Natural killer cell (primary cell): ENCODE measurements around the gene POM121. TPM values are rescaled to one million over a fixed set of nuclear protein-coding genes. Genes with fewer than 3 reads are reported as not detected.
"Not testable (repeated sequence)": the region's sequence is repeated elsewhere in the genome, so short reads cannot be mapped to it uniquely, and the experiment has no call there.

Experiments
- ATAC-seq, 3 donors: fragments of 150-1000 bp in 2 of 3; fragments of 200-7000 bp in 1 of 3; cut with Tn5 transposase; 1 replicate in 1 of 3; 2 replicates in 2 of 3; pipeline ENCODE4 v1.10.0; 2021; ENCODE audit warnings: mild to moderate bottlenecking in 2 of 3, moderate library complexity in 2 of 3
- DNase-seq, 2 donors: peaks; one replicate each; pipeline versions ENCODE4 v3.0.0 to v3.0.0-alpha.2; 2013 to 2021; ENCODE audit warnings: mixed read lengths in 1 of 2
- H3K27ac ChIP-seq: one replicate; pipeline ENCODE4 v1.5.1; 2013; ENCODE audit warnings: mild to moderate bottlenecking, low read length
- H3K27me3 ChIP-seq: one replicate; pipeline ENCODE4 v1.6.1; 2013; ENCODE audit warnings: low read length; ENCODE audit not compliant: control insufficient read depth, insufficient read depth
- H3K36me3 ChIP-seq: one replicate; pipeline ENCODE4 v1.6.1; 2013; ENCODE audit warnings: low read length; ENCODE audit not compliant: control insufficient read depth, insufficient read depth
- H3K4me1 ChIP-seq: one replicate; pipeline ENCODE4 v1.6.1; 2013; ENCODE audit warnings: low read length; ENCODE audit not compliant: control insufficient read depth, insufficient read depth
- H3K4me3 ChIP-seq: one replicate; pipeline ENCODE4 v1.5.1; 2013; ENCODE audit warnings: low read length
- H3K9me3 ChIP-seq: one replicate; pipeline ENCODE4 v1.6.1; 2013; ENCODE audit warnings: low read length; ENCODE audit not compliant: control insufficient read depth, insufficient read depth
- H3K27ac Mint-ChIP-seq, 2 donors: one replicate each; pipeline ENCODE4 v1.8.0; 2022; ENCODE audit warnings: mild to moderate bottlenecking in 2 of 2, mixed read lengths in 2 of 2, moderate library complexity in 1 of 2
- H3K27me3 Mint-ChIP-seq, 2 donors: one replicate each; pipeline ENCODE4 v1.8.0; 2022; ENCODE audit warnings: low read depth in 2 of 2, mixed read lengths in 2 of 2
- H3K36me3 Mint-ChIP-seq: one replicate; pipeline ENCODE4 v1.8.0; 2022; ENCODE audit warnings: mixed read lengths
- H3K4me1 Mint-ChIP-seq, 2 donors: one replicate each; pipeline ENCODE4 v1.8.0; 2022; ENCODE audit warnings: mixed read lengths in 2 of 2
- H3K4me3 Mint-ChIP-seq: one replicate; pipeline ENCODE4 v1.8.0; 2022; ENCODE audit warnings: mild to moderate bottlenecking, moderate library complexity, mixed read lengths
- H3K9me3 Mint-ChIP-seq, 2 donors: one replicate each; pipeline ENCODE4 v1.8.0; 2022; ENCODE audit warnings: mixed read lengths in 2 of 2
- WGBS: methylation state at CpG from one replicate; pipeline ENCODE4 v1.1.7; 2013; ENCODE audit warnings: missing lambda C conversion rate; ENCODE audit not compliant: insufficient coverage; 5-methylcytosine and 5-hydroxymethylcytosine counted together
- intact Hi-C: fragments of 100-400 bp; cut with micrococcal nuclease; formaldehyde crosslinking; loops from one replicate; pipeline ENCODE4 v1.14.2; 2022
- total RNA-seq, 4 donors: library from RNA; stranded (reverse); fragments of 120-200 nt in 1 of 4; gene quantifications; one replicate each; pipeline versions ENCODE4 v1.2.3 to v1.2.4, GENCODE V29; 2013 to 2022

Gene POM121
- total RNA-seq, 3 donors from 2014 or later (not counting 1 experiment from before 2014, with no cell fraction given), result 80.9 to 103 (median 82.6) TPM

DNA sequence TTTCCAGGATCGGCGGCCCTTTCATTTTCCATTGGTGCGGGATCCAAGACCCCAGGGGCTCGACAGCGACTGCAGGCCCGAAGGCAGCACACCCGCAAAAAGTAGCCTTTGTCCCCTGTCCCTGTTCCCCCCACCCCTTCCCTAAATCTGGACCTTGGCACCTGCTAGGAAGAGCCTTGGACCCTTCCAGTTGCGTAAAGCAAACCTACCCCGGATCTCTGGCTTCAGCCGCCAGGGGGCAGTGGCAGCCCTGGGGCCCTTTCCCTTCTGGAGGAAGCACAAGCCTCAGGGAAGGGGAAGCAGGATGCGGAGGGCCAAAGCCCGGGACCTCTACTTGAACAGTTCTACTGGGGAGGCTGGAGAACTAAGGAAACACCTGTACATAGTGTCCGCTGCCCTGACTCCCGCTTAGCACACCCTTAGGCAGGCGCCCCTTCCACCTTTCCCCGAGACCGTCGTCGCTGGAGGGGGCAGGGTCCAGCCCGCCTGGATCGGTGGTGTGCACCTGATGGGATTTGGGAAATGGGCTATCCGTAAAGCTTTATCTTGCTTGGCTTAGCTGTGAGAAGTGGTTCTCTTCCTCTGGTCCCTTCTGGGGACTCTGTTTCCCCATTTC is 21.3 kb downstream of the POM121 start:
- not testable (repeated sequence) for DNase-seq
- WGBS, result 95% methylated on average over 17 of the region's 22 CpGs

DNA sequence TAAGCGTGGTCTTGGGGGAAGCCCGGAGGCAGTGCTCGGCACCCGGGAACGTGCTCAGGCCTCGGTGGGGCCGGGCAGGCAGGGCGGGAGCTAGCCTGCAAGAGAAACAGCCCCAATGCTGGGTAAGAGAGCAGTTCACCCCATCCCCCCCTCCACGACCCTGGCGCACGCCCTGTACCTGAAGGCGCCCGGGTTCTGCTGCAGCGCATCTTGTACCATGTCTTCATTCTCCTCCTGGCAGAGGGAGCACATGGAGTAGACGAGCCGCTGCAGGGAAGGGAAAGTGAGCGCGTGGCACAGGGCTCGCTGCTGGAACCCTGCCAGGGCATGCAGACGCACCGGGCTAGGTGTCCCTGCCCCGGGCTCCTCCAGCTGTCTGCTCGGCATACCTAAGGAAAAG is 23.8 kb downstream of the POM121 start:
- ATAC-seq, H3K4me1 ChIP-seq, H3K27ac Mint-ChIP-seq, H3K9me3 ChIP-seq, H3K27ac ChIP-seq, intact Hi-C loops, H3K4me1 Mint-ChIP-seq, H3K4me3 ChIP-seq, H3K36me3 Mint-ChIP-seq, H3K27me3 Mint-ChIP-seq, H3K9me3 Mint-ChIP-seq, H3K27me3 ChIP-seq, H3K4me3 Mint-ChIP-seq, DNase-seq, H3K36me3 ChIP-seq: not testable (repeated sequence)
- 98% methylated on average over 15 of the region's 23 CpGs for WGBS

More for the DNA sequence above, 21.3 kb downstream of the POM121 start:
- H3K36me3 ChIP-seq, H3K27me3 Mint-ChIP-seq, H3K27ac Mint-ChIP-seq, H3K4me3 ChIP-seq, H3K36me3 Mint-ChIP-seq, H3K9me3 Mint-ChIP-seq, H3K27me3 ChIP-seq, ATAC-seq, intact Hi-C loops, H3K9me3 ChIP-seq, H3K27ac ChIP-seq, H3K4me3 Mint-ChIP-seq: not testable (repeated sequence)
- peaks cover 13% of the 10 kb centered on the region for H3K4me1 ChIP-seq
- peaks cover 5 to 22% of the 10 kb centered on the region in 2 donors for H3K4me1 Mint-ChIP-seq

DNA sequence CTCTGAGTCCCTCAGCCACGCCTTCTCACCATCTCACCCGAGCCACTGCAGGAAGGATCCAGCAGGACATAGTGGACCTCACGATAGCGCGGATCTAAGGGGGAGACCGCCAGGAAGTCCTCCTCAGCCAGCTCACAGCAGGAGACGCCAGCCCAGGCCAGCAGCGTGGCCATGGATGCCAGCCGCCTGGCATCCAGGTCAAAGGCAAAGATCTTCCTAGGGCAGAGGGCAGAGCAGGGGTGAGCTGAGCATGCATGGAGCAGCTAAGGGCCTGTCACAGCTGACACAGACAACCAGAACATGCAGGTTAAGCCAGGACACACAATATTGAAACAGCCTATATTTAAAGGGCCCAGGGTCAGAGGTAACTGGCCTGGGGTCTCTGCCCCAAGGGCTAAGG is 24.4 kb downstream of the POM121 start:
- H3K27ac Mint-ChIP-seq, H3K4me1 ChIP-seq, H3K27me3 ChIP-seq, H3K4me1 Mint-ChIP-seq, H3K9me3 ChIP-seq, H3K27me3 Mint-ChIP-seq, H3K36me3 Mint-ChIP-seq, ATAC-seq, DNase-seq, intact Hi-C loops, H3K27ac ChIP-seq, H3K36me3 ChIP-seq, H3K9me3 Mint-ChIP-seq, H3K4me3 Mint-ChIP-seq, H3K4me3 ChIP-seq: not testable (repeated sequence)
- 88% methylated on average over 6 of the region's 9 CpGs for WGBS

DNA sequence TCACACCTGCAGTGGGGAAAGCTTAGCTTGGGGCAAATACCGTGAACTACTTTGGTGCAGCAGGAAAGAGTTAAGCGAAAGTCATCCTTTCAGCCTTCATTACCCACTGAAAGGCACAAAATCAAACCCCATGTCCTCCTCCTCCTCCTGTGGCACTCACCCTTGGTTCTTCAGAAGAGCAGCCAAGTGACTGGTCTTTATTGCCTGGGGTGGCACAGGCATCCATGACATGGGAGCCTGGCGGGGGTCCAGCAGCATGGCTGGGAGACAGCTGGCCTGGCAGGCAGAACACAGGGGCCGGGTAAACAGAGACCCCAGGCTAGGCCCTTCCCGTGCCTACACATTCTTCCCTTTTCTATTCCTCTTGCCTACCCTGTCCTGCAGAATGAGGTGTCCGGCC is 24.8 kb downstream of the POM121 start:
- H3K4me3 Mint-ChIP-seq, result not testable (repeated sequence)

DNA sequence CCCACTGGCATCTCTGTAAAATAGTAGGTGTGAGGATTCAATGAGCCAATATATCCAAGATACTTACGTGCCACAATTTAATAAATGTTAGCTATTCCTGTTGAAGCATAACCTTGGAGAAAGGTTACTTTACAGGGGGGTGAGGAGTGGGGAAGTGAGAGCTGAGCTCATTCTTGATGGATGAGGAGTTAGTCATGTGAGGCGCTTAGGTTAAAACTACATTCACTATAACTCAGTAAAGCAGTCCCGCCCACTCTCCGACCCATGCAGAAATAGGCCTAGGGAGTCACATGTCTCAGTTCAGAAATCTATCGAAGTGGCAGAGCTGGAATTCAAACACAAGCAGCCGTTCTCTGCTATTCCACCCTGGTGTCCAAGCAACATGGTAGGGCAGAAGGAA is 25.5 kb downstream of the POM121 start:
- H3K4me1 Mint-ChIP-seq, H3K27ac ChIP-seq, H3K36me3 Mint-ChIP-seq, ATAC-seq, DNase-seq, H3K9me3 ChIP-seq, H3K27me3 Mint-ChIP-seq, H3K4me3 Mint-ChIP-seq, H3K27ac Mint-ChIP-seq, H3K4me1 ChIP-seq, intact Hi-C loops, H3K36me3 ChIP-seq, H3K9me3 Mint-ChIP-seq, H3K27me3 ChIP-seq, H3K4me3 ChIP-seq: not testable (repeated sequence)
- WGBS, result no CpG with 5 or more reads among the region's 6 CpGs

More for the DNA sequence above, 24.8 kb downstream of the POM121 start:
- H3K27me3 ChIP-seq, H3K36me3 ChIP-seq, H3K27ac ChIP-seq, H3K36me3 Mint-ChIP-seq, H3K4me3 ChIP-seq, H3K4me1 ChIP-seq, intact Hi-C loops, H3K4me1 Mint-ChIP-seq, ATAC-seq, H3K9me3 ChIP-seq, DNase-seq, H3K27me3 Mint-ChIP-seq, H3K27ac Mint-ChIP-seq, H3K9me3 Mint-ChIP-seq: not testable (repeated sequence)
- WGBS, result 75% methylated on average over 1 of the region's 6 CpGs

DNA sequence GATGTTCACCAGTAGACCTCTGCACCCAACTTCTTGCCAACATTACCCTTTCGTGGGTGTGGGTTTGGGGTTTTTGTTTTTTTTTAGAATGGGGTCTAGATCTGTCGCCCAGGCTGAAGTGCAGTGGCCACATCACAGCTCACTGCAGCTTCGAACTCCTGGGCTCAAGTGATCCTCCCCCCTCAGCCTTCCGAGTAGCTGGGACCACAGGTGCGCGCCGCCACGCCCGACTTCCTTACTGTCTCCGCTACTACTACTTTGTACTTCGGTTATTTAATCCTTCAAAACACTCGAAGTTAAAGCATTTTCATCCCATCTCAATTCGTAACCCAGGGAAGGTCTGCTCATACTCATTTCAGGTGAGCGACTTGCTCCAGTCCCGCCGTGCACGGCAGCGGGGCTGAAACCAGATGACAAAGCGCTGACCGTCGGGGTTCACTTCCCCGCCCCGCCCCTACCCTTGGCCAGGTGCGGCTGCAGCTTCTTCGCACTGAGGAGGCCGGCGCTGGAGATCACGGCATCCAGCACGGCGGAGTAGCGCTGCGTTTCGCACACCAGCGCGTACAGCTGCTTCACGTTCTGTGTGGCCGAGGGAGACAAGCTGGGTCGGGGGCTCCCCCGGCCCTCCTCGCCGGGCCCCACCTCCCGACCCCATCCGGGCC is 29.1 kb downstream of the POM121 start:
- H3K4me3 ChIP-seq, H3K36me3 Mint-ChIP-seq, H3K4me1 Mint-ChIP-seq, H3K27me3 ChIP-seq, H3K27ac Mint-ChIP-seq, H3K9me3 Mint-ChIP-seq, H3K4me3 Mint-ChIP-seq, H3K27ac ChIP-seq, H3K9me3 ChIP-seq, H3K4me1 ChIP-seq, H3K36me3 ChIP-seq, intact Hi-C loops, H3K27me3 Mint-ChIP-seq, DNase-seq: not testable (repeated sequence)
- no CpG with 5 or more reads among the region's 43 CpGs for WGBS
- peak; percentile 50 to 60 (median 55) for ATAC-seq

DNA sequence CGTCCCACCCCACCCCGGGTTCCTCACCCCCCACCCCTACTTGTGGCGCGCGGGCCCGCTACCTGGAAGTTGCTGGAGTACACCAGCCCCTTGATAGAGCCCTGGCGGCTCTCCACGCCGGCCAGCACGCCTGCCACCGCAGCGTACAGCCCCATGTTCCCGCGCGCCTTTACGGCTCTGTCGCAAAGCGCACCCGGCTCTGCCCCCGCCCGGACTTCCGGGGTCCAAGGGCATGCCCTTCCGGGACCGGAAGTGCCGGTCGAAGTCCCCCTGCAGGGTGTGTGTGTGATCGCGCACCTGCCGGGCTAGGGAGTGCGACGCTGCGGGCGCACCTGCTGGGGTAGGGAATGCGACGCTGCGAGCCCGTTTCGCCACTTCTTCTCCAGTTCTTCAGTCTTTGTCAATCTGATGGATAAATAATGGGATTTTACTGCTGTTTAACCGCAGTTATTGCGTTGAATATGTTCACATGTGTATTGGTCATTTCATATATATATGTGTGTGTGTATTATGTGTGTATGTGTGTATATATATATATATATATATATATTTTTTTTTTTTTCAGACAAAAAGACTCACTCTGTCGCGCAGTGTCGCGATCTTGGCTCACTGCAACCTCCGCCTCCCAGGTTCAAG is 29.8 kb downstream of the POM121 start:
- Mint-ChIP-seq H3K27ac (peak overlapping the region in 1 of 2 donors; percentile 60), H3K4me3 (peak overlapping the region; percentile 83)
- H3K27me3 ChIP-seq, H3K4me1 ChIP-seq, H3K4me1 Mint-ChIP-seq, H3K36me3 Mint-ChIP-seq, DNase-seq, H3K27me3 Mint-ChIP-seq, H3K27ac ChIP-seq, H3K36me3 ChIP-seq, H3K9me3 ChIP-seq, H3K9me3 Mint-ChIP-seq, intact Hi-C loops: not testable (repeated sequence)
- peak overlapping the region; percentile 7 for H3K4me3 ChIP-seq
- ATAC-seq, result peak; percentile 95 to 97 (median 96)
- WGBS, result no CpG with 5 or more reads among the region's 45 CpGs
